ENCODE measurements around the gene RSPH10B2. TPM values are rescaled to one million over a fixed set of nuclear protein-coding genes. Genes with fewer than 3 reads are reported as not detected.

The RSPH10B2 gene
- total and polyA plus RNA-seq, 9 of the 15 experiments (the other 6 are each of a cell fraction or from before 2014, with no cell fraction given), result 0.04 to 0.11 (median 0.08) TPM; not detected in 5

DNA sequence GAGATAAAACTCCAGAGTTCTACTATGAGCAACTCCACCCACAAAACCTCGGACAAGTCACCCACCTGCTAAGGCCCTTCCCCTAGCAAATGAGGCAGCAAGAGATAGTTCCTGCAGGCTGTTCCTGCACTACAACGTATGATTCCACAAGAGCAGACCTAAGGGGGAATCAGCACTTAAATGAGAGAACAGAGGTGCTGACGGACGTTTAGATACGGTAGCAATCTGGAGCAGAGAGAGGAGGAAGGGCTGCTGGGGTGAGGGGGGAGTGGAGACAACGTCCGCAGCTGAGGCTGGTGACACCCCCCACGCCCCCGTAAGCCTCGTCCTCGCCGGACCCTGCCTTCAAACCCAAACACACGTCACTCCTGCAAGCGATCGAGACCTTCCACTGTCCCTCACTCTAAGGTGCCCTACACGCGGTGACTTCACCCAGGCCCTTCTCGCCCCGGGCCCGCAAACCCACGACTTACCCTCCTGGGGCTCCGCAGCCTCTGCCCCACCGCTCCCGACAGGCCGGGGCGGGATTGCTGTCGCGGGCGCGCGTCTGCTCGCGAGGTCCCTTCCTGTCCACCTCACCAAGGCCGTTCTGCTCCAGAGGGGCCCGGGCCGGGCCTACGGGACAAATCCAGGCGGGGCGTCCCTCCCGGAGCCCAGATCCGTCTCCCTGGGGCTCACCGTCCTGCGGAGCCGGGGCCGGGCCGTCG, 47.8 kb upstream of the RSPH10B2 start (continued):
- TF ChIP-seq, protein P1, sequence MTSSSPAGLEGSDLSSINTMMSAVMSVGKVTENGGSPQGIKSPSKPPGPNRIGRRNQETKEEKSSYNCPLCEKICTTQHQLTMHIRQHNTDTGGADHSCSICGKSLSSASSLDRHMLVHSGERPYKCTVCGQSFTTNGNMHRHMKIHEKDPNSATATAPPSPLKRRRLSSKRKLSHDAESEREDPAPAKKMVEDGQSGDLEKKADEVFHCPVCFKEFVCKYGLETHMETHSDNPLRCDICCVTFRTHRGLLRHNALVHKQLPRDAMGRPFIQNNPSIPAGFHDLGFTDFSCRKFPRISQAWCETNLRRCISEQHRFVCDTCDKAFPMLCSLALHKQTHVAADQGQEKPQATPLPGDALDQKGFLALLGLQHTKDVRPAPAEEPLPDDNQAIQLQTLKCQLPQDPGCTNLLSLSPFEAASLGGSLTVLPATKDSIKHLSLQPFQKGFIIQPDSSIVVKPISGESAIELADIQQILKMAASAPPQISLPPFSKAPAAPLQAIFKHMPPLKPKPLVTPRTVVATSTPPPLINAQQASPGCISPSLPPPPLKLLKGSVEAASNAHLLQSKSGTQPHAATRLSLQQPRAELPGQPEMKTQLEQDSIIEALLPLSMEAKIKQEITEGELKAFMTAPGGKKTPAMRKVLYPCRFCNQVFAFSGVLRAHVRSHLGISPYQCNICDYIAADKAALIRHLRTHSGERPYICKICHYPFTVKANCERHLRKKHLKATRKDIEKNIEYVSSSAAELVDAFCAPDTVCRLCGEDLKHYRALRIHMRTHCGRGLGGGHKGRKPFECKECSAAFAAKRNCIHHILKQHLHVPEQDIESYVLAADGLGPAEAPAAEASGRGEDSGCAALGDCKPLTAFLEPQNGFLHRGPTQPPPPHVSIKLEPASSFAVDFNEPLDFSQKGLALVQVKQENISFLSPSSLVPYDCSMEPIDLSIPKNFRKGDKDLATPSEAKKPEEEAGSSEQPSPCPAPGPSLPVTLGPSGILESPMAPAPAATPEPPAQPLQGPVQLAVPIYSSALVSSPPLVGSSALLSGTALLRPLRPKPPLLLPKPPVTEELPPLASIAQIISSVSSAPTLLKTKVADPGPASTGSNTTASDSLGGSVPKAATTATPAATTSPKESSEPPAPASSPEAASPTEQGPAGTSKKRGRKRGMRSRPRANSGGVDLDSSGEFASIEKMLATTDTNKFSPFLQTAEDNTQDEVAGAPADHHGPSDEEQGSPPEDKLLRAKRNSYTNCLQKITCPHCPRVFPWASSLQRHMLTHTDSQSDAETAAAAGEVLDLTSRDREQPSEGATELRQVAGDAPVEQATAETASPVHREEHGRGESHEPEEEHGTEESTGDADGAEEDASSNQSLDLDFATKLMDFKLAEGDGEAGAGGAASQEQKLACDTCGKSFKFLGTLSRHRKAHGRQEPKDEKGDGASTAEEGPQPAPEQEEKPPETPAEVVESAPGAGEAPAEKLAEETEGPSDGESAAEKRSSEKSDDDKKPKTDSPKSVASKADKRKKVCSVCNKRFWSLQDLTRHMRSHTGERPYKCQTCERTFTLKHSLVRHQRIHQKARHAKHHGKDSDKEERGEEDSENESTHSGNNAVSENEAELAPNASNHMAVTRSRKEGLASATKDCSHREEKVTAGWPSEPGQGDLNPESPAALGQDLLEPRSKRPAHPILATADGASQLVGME (CRISPR knock-in tag; IDR thresholded peaks at IDR 0.05), result no peak
- TF ChIP-seq STAT5A (IDR thresholded peaks at IDR 0.05; ENCODE audit: borderline replicate concordance, low read length) (no peak), SNRNP70 (optimal IDR thresholded peaks at IDR 0.05; ENCODE audit: low read depth, low read length) (no peak), TAF7 (tag; IDR thresholded peaks at IDR 0.05) (no peak), HMG20B (CRISPR knock-in tag; IDR thresholded peaks at IDR 0.05) (no peak)
- TF ChIP-seq, protein P2, sequence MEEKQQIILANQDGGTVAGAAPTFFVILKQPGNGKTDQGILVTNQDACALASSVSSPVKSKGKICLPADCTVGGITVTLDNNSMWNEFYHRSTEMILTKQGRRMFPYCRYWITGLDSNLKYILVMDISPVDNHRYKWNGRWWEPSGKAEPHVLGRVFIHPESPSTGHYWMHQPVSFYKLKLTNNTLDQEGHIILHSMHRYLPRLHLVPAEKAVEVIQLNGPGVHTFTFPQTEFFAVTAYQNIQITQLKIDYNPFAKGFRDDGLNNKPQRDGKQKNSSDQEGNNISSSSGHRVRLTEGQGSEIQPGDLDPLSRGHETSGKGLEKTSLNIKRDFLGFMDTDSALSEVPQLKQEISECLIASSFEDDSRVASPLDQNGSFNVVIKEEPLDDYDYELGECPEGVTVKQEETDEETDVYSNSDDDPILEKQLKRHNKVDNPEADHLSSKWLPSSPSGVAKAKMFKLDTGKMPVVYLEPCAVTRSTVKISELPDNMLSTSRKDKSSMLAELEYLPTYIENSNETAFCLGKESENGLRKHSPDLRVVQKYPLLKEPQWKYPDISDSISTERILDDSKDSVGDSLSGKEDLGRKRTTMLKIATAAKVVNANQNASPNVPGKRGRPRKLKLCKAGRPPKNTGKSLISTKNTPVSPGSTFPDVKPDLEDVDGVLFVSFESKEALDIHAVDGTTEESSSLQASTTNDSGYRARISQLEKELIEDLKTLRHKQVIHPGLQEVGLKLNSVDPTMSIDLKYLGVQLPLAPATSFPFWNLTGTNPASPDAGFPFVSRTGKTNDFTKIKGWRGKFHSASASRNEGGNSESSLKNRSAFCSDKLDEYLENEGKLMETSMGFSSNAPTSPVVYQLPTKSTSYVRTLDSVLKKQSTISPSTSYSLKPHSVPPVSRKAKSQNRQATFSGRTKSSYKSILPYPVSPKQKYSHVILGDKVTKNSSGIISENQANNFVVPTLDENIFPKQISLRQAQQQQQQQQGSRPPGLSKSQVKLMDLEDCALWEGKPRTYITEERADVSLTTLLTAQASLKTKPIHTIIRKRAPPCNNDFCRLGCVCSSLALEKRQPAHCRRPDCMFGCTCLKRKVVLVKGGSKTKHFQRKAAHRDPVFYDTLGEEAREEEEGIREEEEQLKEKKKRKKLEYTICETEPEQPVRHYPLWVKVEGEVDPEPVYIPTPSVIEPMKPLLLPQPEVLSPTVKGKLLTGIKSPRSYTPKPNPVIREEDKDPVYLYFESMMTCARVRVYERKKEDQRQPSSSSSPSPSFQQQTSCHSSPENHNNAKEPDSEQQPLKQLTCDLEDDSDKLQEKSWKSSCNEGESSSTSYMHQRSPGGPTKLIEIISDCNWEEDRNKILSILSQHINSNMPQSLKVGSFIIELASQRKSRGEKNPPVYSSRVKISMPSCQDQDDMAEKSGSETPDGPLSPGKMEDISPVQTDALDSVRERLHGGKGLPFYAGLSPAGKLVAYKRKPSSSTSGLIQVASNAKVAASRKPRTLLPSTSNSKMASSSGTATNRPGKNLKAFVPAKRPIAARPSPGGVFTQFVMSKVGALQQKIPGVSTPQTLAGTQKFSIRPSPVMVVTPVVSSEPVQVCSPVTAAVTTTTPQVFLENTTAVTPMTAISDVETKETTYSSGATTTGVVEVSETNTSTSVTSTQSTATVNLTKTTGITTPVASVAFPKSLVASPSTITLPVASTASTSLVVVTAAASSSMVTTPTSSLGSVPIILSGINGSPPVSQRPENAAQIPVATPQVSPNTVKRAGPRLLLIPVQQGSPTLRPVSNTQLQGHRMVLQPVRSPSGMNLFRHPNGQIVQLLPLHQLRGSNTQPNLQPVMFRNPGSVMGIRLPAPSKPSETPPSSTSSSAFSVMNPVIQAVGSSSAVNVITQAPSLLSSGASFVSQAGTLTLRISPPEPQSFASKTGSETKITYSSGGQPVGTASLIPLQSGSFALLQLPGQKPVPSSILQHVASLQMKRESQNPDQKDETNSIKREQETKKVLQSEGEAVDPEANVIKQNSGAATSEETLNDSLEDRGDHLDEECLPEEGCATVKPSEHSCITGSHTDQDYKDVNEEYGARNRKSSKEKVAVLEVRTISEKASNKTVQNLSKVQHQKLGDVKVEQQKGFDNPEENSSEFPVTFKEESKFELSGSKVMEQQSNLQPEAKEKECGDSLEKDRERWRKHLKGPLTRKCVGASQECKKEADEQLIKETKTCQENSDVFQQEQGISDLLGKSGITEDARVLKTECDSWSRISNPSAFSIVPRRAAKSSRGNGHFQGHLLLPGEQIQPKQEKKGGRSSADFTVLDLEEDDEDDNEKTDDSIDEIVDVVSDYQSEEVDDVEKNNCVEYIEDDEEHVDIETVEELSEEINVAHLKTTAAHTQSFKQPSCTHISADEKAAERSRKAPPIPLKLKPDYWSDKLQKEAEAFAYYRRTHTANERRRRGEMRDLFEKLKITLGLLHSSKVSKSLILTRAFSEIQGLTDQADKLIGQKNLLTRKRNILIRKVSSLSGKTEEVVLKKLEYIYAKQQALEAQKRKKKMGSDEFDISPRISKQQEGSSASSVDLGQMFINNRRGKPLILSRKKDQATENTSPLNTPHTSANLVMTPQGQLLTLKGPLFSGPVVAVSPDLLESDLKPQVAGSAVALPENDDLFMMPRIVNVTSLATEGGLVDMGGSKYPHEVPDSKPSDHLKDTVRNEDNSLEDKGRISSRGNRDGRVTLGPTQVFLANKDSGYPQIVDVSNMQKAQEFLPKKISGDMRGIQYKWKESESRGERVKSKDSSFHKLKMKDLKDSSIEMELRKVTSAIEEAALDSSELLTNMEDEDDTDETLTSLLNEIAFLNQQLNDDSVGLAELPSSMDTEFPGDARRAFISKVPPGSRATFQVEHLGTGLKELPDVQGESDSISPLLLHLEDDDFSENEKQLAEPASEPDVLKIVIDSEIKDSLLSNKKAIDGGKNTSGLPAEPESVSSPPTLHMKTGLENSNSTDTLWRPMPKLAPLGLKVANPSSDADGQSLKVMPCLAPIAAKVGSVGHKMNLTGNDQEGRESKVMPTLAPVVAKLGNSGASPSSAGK (IDR thresholded peaks at IDR 0.05), result no peak; the same call in none of the 2 replicates
- TF ChIP-seq, protein P3, sequence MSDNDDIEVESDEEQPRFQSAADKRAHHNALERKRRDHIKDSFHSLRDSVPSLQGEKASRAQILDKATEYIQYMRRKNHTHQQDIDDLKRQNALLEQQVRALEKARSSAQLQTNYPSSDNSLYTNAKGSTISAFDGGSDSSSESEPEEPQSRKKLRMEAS (CRISPR knock-in tag; IDR thresholded peaks at IDR 0.05), result no peak
